GM12874 (cell line): Measurements from ENCODE around the gene PAN3.

Experiments
- CTCF ChIP-seq: IDR thresholded peaks from 2 replicates; pipeline ENCODE4 v1.5.1; 2011; ENCODE audit warnings: low read depth, mild to moderate bottlenecking, control low read depth, low read length, moderate library complexity; ENCODE audit not compliant: insufficient read depth

PAN3 gene

GRCh38 chr13:28185256-28185655 is 46.9 kb downstream of the PAN3 start:
- TF ChIP-seq CTCF = no peak

- TF ChIP-seq CTCF = no peak
Measured at GRCh38 chr13:28199089-28199488, 60.7 kb downstream of the PAN3 start.

- TF ChIP-seq CTCF = no peak
Measured at GRCh38 chr13:28204043-28204442, 65.7 kb downstream of the PAN3 start.

GRCh38 chr13:28204690-28205443 is 66.5 kb downstream of the PAN3 start:
- TF ChIP-seq CTCF = no peak

- TF ChIP-seq CTCF = no peak
Measured at GRCh38 chr13:28218679-28219078, 80.3 kb downstream of the PAN3 start.

GRCh38 chr13:28219408-28220099 is 81.2 kb downstream of the PAN3 start:
- no peak for TF ChIP-seq CTCF

GRCh38 chr13:28220166-28220565 is 81.8 kb downstream of the PAN3 start:
- no peak for TF ChIP-seq CTCF
